ENCODE data around the gene CCDC85C.

The CCDC85C gene

GRCh38 chr14:99570544-99571302, 33.3 kb downstream of the CCDC85C start:
- no peak for DNase-seq

GRCh38 chr14:99569725-99570543, 34.1 kb downstream of the CCDC85C start:
- no peak for DNase-seq

- no peak for DNase-seq
Measured at GRCh38 chr14:99568567-99569560, 35.1 kb downstream of the CCDC85C start.

- no peak for DNase-seq
Measured at GRCh38 chr14:99566390-99567354, 37.3 kb downstream of the CCDC85C start.

GRCh38 chr14:99566009-99566389, 38.0 kb downstream of the CCDC85C start:
- no peak for DNase-seq

GRCh38 chr14:99565383-99565782, 38.6 kb downstream of the CCDC85C start:
- no peak for DNase-seq

- DNase-seq = no peak
Measured at GRCh38 chr14:99564926-99565259, 39.1 kb downstream of the CCDC85C start.

- DNase-seq = no peak
Measured at GRCh38 chr14:99564256-99564925, 39.6 kb downstream of the CCDC85C start.

- DNase-seq = no peak
Measured at GRCh38 chr14:99563749-99564129, 40.3 kb downstream of the CCDC85C start.

GRCh38 chr14:99562856-99563748, 40.9 kb downstream of the CCDC85C start:
- DNase-seq = no peak

GRCh38 chr14:99561864-99562263, 42.1 kb downstream of the CCDC85C start:
- no peak for DNase-seq

GRCh38 chr14:99560922-99561683, 42.9 kb downstream of the CCDC85C start:
- no peak for DNase-seq

GRCh38 chr14:99560403-99560802, 43.6 kb downstream of the CCDC85C start:
- DNase-seq = no peak

GRCh38 chr14:99559286-99559990, 44.6 kb downstream of the CCDC85C start:
- no peak for DNase-seq

- no peak for DNase-seq
Measured at GRCh38 chr14:99556134-99556791, 47.7 kb downstream of the CCDC85C start.

- DNase-seq = no peak
Measured at GRCh38 chr14:99554757-99555531, 49.1 kb downstream of the CCDC85C start.

GRCh38 chr14:99554184-99554583, 49.8 kb downstream of the CCDC85C start:
- no peak for DNase-seq
